Inflammatory macrophage treated with lipopolysaccharide for 4 hours (primary cell): ENCODE results near the gene DCUN1D2.
"Not testable (repeated sequence)": the region's sequence is repeated elsewhere in the genome, so short reads cannot be mapped to it uniquely, and the experiment has no call there.

Source experiments
- DNase-seq: peaks from one replicate; pipeline ENCODE4 v3.0.0-alpha.2; 2020

The DCUN1D2 gene

GRCh38 chr13:113464476-113464875 is 26.0 kb downstream of the DCUN1D2 start:
- DNase-seq, result no peak

GRCh38 chr13:113461022-113461751 is 29.3 kb downstream of the DCUN1D2 start:
- no peak for DNase-seq

GRCh38 chr13:113460599-113460998 is 29.9 kb downstream of the DCUN1D2 start:
- no peak for DNase-seq

GRCh38 chr13:113460064-113460555 is 30.4 kb downstream of the DCUN1D2 start:
- DNase-seq, result no peak

DNA sequence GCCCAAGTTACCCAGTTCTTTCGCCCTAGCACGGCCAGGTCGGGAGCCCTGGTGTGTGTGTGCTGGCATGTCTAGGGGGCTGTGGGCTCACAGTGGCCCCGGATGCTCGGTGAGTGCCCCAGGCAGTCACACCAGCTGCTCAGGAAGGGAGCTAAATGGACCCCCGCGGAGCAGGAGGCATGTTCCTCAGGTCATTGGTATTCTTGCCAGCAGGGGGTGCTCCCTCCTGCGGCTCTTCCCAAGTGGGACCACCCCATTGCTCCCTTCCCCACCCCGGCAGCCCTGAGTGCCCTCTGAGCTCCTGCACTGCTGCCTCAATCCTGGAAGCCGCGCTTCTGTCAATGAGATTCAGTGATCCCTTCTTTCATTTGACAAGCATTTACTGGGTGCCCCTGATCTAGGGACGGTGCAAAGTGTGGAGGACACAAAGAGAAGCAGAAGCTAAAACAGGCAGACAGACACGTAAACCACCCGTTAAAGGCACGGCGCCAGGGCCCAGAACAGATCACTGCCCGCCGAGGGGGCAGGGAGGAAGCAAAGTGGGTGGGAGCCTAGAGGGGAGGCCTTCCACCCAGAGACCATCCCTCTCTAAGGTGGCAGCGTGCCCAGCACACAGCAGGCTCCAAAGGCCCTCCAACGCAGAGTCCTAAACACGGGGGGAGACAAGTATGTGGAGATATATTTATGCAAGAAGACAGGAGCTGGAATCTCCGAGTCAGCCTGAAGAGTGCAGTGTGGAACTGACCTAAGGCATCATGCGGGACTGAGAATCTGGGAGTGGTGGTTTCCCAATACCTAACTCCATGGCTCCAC is 32.1 kb downstream of the DCUN1D2 start:
- no peak for DNase-seq

GRCh38 chr13:113457510-113457909 is 33.0 kb downstream of the DCUN1D2 start:
- no peak for DNase-seq

DNA sequence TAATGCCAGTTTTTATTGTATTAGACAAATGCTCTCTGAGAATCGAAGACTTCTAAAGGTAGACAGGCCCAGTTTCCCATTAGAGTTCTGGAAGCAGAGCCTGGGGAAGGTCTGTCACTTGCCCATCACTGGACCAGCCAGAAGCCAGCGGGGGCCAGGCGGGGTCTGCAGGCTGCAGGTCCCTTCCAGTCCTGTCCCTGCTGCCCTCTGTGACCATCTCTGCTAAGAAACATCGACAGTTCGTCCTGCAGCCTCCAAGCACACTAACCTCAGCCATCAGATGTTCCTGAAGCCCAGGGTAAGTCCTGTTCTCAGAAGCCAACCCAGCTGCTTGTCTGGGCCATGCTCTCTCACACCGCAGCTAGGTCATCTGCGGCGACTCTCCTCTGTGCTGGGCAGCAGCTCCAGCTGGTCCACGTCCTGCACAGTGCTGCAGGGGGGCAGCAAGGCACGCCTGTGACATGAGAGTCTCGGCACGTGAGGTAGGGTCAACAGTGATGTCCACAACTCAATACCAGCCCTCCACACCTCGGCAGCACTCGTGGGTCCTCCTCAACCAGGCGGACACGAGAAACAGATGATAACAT is 34.3 kb downstream of the DCUN1D2 start:
- no peak for DNase-seq

GRCh38 chr13:113455384-113455783 is 35.1 kb downstream of the DCUN1D2 start:
- no peak for DNase-seq

GRCh38 chr13:113454936-113455335 is 35.6 kb downstream of the DCUN1D2 start:
- no peak for DNase-seq

- DNase-seq, result no peak
Measured at GRCh38 chr13:113452942-113453901, 37.3 kb downstream of the DCUN1D2 start, which contains the start of gene ADPRHL1. Gene ADPRHL1, minus strand, starts transcription at chr13:113453488. Its CDS starts 51 bp downstream, at chr13:113453437.

DNA sequence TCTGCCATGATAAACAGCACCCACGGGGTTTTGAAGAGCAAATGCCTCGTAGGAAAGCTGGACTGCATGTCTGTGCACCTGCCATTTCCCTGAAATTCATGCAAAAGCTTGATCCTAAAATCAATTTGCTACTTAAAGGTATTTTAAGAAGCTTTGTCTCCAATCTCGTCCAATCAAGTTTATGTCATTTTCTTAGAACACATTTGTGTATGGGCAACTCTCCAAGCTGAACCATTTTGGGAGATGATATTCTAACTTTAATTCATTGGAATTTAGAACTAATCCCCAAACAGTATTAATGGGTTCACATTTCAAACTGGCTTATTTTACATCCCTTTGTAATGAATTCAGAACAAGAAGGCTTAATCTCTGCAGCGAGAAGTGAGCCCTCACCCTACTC is 38.0 kb downstream of the DCUN1D2 start:
- no peak for DNase-seq

GRCh38 chr13:113451951-113452421 is 38.5 kb downstream of the DCUN1D2 start:
- DNase-seq, result no peak

- not testable (repeated sequence) for DNase-seq
Measured at GRCh38 chr13:113450861-113451620, 39.5 kb downstream of the DCUN1D2 start.

DNA sequence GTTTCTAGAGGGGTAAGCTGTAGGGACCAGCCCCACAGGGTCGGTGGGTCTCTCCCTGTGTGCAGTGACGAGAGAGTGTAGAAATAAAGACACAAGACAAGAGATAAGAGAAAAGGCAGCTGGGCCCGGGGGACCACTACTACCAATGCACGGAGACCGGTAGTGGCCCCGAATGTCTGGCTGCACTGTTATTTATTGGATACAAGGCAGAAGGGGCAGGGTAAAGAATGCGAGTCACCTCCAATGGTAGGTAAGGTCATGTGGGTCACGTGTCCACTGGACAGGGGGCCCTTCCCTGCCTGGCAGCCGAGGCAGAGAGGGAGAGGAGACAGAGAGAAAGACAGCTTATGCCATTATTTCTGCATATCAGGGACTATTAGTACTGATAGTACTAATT is 40.2 kb downstream of the DCUN1D2 start:
- DNase-seq, result not testable (repeated sequence)

DNA sequence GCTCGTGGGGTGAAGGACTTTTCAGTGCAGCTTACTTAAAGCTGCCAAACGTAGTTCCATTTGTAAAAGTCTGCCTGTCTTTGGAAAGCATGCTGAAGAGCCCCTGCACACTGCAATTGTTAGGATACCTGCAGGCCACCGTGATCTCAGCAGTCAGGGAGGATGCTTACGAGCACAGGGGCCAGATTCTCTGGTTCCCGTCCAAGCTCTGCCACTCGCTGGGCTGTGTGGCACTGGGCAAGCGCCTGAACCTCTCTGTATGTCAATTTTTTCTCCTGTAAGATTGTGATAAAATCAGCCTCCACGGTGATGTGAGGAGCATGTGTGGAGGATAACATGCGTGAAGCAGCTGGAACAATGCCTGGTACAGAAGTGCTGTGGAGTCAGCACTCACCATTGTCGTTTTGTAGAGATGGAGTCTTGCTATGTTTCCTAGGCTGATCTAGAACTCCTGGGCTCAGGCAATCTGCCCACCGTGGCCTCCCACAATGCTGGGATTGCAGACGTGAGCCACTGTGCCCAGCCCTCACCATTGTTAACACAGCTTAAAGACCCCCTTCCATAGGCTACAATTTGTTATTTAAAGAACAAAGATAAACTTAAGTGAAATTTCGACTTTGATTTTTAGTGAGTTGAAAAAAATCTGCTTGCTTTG is 40.7 kb downstream of the DCUN1D2 start:
- DNase-seq, result no peak

GRCh38 chr13:113448885-113449692 is 41.4 kb downstream of the DCUN1D2 start:
- no peak for DNase-seq

- no peak for DNase-seq
Measured at GRCh38 chr13:113448545-113448884, 42.0 kb downstream of the DCUN1D2 start.

DNA sequence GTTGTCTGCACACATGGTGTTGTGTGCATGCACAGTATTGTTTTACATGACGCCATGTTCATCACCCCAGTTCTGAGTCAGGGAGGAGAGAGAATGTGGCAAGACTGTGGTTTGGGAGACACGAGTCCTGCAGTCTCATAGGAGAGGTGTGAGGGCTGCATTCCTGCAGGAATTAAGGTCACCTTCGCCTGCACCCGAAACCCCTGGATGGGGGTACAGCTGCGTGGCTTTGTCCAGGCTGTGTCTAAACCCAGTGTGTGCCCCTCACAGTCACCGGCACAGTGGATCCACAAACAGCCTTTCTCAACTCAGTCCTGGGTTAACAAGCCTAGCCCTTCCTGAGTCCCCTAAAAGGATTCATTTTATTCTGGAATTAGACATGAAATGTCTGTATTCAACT is 42.9 kb downstream of the DCUN1D2 start:
- DNase-seq, result no peak

DNA sequence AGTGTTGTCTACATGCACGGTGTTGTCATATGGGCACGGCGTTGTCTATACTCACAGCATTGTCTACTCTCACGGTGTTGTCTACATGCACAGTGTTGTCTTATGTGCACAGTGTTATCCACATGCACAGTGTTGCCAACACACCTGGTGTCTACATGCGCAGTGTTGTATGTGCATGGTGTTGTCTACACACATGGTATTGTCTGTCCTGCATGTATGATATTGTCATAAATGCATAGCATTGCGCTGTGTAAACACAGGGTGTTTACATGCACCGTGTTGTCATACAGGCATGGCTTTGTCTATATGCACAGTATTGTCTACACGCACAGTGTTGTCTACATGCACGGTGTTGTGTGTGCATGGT is 44.0 kb downstream of the DCUN1D2 start:
- no peak for DNase-seq

DNA sequence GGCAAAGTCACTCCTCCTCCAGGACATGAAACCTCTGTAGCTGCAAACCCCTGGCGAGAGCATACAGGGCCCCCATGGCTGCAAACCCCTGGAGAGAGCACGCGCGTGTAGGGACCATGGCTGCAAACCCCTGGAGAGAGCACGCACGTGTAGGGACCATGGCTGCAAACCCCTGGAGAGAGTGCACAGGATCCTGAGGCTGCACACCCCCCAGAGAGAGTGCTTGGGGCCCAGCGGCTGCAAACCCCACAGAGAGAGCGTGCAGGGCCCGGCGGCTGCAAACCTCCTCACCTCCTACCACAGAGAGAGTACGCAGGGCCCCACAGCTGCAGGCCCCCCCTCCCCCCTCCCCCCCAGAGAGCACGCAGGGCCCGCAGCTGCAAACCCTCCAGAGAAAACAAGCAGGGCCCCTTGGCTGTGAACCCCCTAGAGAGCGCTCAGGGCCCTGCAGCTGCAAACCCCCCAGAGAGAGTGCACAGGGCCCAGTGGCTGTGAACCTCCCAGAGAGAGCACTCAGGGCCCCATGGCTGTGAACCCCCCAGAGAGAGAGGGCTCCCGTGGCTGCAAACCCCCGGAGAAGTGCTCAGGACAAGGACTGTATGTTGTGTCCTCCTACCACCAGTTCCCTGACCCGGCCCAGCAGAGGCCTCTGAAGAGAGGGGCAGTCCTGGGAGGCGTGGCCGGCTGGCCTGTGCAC is 44.6 kb downstream of the DCUN1D2 start:
- no peak for DNase-seq
